Glutamatergic neuron (in vitro differentiated cells): ENCODE results near the gene LINGO3. TPM values are rescaled to one million over a fixed set of nuclear protein-coding genes. Genes with fewer than 3 reads are reported as not detected.

Experiments used
- DNase-seq: peaks from one replicate; pipeline ENCODE4 v3.0.0; 2022
- H3K27ac Mint-ChIP-seq: one replicate; pipeline ENCODE4 v1.8.0; 2020; ENCODE audit warnings: mild to moderate bottlenecking, mixed read lengths, inconsistent platforms; ENCODE audit not compliant: unreplicated experiment
- H3K27me3 Mint-ChIP-seq: one replicate; pipeline ENCODE4 v1.8.0; 2020; ENCODE audit warnings: mild to moderate bottlenecking, moderate library complexity, mixed read lengths, inconsistent platforms; ENCODE audit not compliant: unreplicated experiment
- H3K36me3 Mint-ChIP-seq: one replicate; pipeline ENCODE4 v1.8.0; 2020; ENCODE audit warnings: mild to moderate bottlenecking, mixed read lengths, inconsistent platforms; ENCODE audit not compliant: unreplicated experiment
- H3K4me1 Mint-ChIP-seq: one replicate; pipeline ENCODE4 v1.8.0; 2020; ENCODE audit warnings: mild to moderate bottlenecking, low read depth, mixed read lengths, inconsistent platforms; ENCODE audit not compliant: unreplicated experiment
- H3K4me3 Mint-ChIP-seq: one replicate; pipeline ENCODE4 v1.8.0; 2020; ENCODE audit warnings: mild to moderate bottlenecking, mixed read lengths, inconsistent platforms; ENCODE audit not compliant: unreplicated experiment
- H3K9me3 Mint-ChIP-seq: one replicate; pipeline ENCODE4 v1.8.0; 2020; ENCODE audit warnings: mild to moderate bottlenecking, moderate library complexity, mixed read lengths, inconsistent platforms; ENCODE audit not compliant: unreplicated experiment
- CTCF ChIP-seq: fragments of 200-600 bp; sonication (generic); IDR thresholded peaks from one replicate; pipeline ENCODE4 v1.5.0; 2021; ENCODE audit not compliant: partially characterized antibody, unreplicated experiment
- total RNA-seq: library from RNA; stranded (reverse); fragmentation: NEBNext Ultra II Directional; extraction: Animal tissue kit (Norgen Biotek cat#: 25700); gene quantifications from one replicate; pipeline ENCODE4 v1.2.1, GENCODE V29; 2021; ENCODE audit not compliant: unreplicated experiment

Gene LINGO3
- total RNA-seq, 1 donor from 2014 or later: 0.25 TPM

DNA sequence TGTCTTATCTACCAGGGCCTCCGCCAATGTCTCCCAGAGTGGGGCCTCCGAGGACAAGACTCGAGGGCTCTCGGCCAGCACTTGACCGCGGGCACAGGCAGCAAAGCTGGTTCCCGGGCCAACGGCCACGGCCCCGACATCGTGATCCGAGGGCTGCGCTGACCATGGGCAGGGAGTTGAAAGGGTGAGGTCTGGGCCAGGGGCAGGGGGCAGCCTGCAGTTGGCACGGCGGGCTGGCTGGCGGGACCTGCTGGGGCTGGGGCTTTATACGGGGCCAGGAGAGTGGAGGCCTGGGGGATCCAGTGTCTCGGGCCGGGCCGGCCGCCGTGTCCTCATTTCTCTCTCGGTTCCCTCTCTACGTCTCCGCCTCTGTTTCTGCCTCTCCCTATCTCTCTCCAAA lies 9.8 kb upstream of the LINGO3 start:
- no peak for TF ChIP-seq CTCF
- Mint-ChIP-seq H3K36me3 (peaks cover 5% of the 10 kb centered on the region), H3K9me3 (peaks cover 6% of the 10 kb centered on the region), H3K4me1 (peaks cover 7% of the 10 kb centered on the region), H3K27me3 (peaks cover 3% of the 10 kb centered on the region), H3K27ac (no peak overlapping the region), H3K4me3 (no peak overlapping the region)
- no peak for DNase-seq

- DNase-seq: no peak
- no peak for TF ChIP-seq CTCF
- Mint-ChIP-seq H3K36me3 (peaks cover 5% of the 10 kb centered on the region), H3K27me3 (peaks cover 3% of the 10 kb centered on the region), H3K4me1 (peaks cover 7% of the 10 kb centered on the region), H3K9me3 (peaks cover 6% of the 10 kb centered on the region), H3K27ac (no peak overlapping the region), H3K4me3 (no peak overlapping the region)
Measured at GRCh38 chr19:2317300-2317699, 9.3 kb upstream of the LINGO3 start.

GRCh38 chr19:2315818-2316353 lies 7.9 kb upstream of the LINGO3 start:
- Mint-ChIP-seq H3K9me3 (peaks cover 6% of the 10 kb centered on the region), H3K36me3 (peaks cover 5% of the 10 kb centered on the region), H3K27ac (no peak overlapping the region), H3K27me3 (peaks cover 3% of the 10 kb centered on the region), H3K4me3 (no peak overlapping the region), H3K4me1 (peaks cover 7% of the 10 kb centered on the region)
- DNase-seq: peak; percentile 82
- peak; percentile 45 for TF ChIP-seq CTCF

GRCh38 chr19:2315121-2315817 lies 7.3 kb upstream of the LINGO3 start:
- H3K4me3 Mint-ChIP-seq: no peak overlapping the region
- H3K4me1 Mint-ChIP-seq: peaks cover 7% of the 10 kb centered on the region
- peaks cover 3% of the 10 kb centered on the region for H3K27me3 Mint-ChIP-seq
- H3K9me3 Mint-ChIP-seq: peaks cover 6% of the 10 kb centered on the region
- no peak overlapping the region for H3K27ac Mint-ChIP-seq
- peaks cover 5% of the 10 kb centered on the region for H3K36me3 Mint-ChIP-seq
- no peak for TF ChIP-seq CTCF
- DNase-seq: no peak

DNA sequence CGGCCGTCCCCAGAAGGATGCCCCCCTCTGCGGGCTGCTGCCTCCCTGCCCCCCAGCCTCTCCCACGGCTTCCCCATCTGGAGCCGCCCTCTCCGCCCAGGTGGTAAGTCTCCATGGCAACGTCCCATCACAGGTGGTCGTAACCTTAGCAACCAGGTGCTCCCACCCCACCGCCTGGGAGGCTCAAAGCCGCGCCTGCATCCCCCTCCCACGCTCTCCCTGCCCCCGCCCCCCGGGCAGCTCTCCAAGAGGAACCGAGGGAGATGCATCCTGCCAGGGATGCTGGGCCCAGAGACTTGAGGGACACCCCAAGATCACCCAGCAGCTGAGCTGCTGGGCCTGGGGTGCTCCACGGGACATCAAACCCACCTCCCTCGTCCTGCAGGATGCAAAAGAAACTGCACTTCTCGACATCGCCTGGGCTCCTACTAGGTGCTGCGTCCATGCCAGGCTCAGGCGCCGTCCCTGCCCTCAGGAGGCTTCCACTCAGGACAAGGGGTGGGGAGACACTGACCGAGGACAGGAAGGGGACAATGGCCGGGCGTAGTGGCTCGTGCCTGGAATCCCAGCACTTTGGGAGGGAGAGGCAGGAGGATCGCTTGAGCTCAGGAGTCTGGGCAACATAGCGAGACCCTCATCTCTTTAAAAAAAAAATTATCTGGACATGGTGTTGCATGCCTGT lies 5.0 kb upstream of the LINGO3 start:
- Mint-ChIP-seq H3K4me3 (no peak overlapping the region), H3K27ac (no peak overlapping the region), H3K27me3 (peaks cover 5% of the 10 kb centered on the region), H3K36me3 (peaks cover 5% of the 10 kb centered on the region), H3K9me3 (peaks cover 10% of the 10 kb centered on the region), H3K4me1 (peaks cover 5% of the 10 kb centered on the region)
- no peak for TF ChIP-seq CTCF
- no peak for DNase-seq
